HG03521 (cell line): ENCODE measurements around the gene TNFAIP8L2.

ENCODE experiments used
- ATAC-seq: cut with Tn5 transposase; IDR thresholded peaks from one replicate; pipeline ENCODE4 v1.9.1; 2021; ENCODE audit warnings: mild to moderate bottlenecking, moderate library complexity; ENCODE audit not compliant: unreplicated experiment

Gene TNFAIP8L2

GRCh38 chr1:151145304-151146071, 11.0 kb upstream of the TNFAIP8L2 start:
- no peak for ATAC-seq

DNA sequence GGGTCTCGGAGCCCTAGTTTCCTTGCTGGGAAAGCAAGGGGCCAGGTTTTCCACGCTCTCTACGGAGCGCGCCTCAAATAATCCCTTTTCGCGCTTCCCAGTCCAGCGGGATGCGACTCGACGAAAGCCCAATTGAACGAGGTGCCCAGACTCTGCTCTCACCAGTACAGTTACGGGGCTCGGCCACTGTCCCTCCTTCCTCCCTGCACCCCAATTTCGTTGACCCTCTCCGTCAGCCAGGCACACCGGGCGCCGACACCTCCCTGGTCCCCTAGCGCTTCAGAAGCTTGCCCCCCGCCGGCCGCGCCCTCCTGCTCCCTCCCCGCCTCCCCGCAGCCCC, 10.4 kb upstream of the TNFAIP8L2 start:
- ATAC-seq = no peak

GRCh38 chr1:151146412-151147131, 9.9 kb upstream of the TNFAIP8L2 start, which contains the start of gene SEMA6C:
SEMA6C (minus strand) TSS chr1:151146631; CDS start chr1:151142621, 4,010 bp downstream.
- ATAC-seq = peak; percentile 97

GRCh38 chr1:151147132-151147503, 9.3 kb upstream of the TNFAIP8L2 start:
- ATAC-seq = no peak

GRCh38 chr1:151147665-151148064, 8.8 kb upstream of the TNFAIP8L2 start:
- no peak for ATAC-seq

DNA sequence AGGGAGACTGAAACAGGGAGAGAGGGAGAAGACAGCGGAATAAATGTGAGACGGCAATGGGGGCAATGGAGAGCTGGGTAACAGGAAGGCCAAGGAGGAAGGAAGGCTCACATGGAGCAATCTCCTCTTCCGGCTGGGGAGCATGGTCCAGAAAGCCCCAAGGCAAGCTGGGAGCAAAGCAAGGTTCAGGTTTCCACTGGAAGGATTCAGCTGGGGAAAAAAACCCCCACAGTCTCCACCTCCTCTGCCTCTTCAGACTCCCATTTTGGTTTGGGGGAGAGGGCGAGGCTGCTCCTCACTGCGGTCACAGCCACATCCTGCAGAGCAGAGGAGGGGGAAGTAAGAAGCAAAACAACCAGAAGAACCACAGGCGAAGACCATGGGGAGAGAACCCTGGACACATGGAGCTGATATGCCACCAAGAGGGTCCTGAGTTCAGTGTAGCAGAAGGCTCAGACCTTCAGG, 650 bp downstream of the TNFAIP8L2 start:
- no peak for ATAC-seq

DNA sequence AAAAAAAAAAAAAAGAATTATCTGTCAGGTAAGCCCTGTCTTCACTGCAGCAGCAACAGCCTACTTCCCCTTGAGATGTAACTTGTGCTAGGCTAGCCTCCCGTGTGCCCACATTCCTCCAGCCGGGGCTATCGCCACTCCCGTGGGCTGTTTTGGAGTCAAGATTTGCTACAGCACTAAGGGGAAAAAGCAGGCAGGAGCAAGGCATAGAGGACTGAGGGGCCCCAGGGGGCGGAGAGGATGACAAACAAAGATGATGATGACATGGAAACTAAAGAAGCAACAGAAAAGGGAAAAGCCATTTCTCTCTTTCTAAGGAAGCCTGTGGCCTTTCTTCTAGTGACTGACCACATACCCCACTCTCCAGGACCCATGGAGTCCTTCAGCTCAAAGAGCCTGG, 1.9 kb downstream of the TNFAIP8L2 start:
- no peak for ATAC-seq

DNA sequence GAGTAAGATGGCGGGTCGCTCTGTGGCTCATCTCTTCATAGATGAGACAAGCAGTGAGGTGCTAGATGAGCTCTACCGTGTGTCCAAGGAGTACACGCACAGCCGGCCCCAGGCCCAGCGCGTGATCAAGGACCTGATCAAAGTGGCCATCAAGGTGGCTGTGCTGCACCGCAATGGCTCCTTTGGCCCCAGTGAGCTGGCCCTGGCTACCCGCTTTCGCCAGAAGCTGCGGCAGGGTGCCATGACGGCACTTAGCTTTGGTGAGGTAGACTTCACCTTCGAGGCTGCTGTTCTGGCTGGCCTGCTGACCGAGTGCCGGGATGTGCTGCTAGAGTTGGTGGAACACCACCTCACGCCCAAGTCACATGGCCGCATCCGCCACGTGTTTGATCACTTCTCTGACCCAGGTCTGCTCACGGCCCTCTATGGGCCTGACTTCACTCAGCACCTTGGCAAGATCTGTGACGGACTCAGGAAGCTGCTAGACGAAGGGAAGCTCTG, 2.4 kb downstream of the TNFAIP8L2 start:
- no peak for ATAC-seq

DNA sequence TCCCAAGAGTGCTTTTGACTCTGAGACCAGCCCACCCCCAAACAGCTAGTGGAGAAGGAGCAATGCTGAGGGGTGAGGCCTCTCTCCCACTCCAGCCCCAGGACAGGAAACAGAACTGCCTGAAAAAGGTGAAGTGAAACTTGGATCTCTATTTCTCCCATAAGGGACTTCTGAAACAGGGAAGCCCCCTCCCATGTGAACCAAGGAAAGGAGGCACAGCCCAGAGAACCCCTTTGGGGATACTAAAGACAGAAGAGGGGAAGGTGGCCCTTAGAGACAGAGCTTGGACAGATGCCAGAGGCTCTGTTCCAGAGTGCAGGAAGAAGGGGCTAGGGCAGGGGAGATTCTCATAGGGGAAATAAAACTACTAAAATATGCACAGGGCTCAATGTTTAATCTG, 2.9 kb downstream of the TNFAIP8L2 start:
- no peak for ATAC-seq

- no peak for ATAC-seq
These were observed 8.4 kb downstream of the TNFAIP8L2 start for GRCh38 chr1:151164732-151165280.

- ATAC-seq = no peak
These were observed 8.9 kb downstream of the TNFAIP8L2 start for GRCh38 chr1:151165281-151165737.

GRCh38 chr1:151165738-151166504, 9.5 kb downstream of the TNFAIP8L2 start, which contains the start of the genes LYSMD1 and SCNM1:
LYSMD1 (minus strand) TSS chr1:151165902; CDS start chr1:151165258, 644 bp downstream.
SCNM1 (plus strand) TSS chr1:151166144; CDS start chr1:151166153, 9 bp downstream.
- ATAC-seq = peak; percentile 93

DNA sequence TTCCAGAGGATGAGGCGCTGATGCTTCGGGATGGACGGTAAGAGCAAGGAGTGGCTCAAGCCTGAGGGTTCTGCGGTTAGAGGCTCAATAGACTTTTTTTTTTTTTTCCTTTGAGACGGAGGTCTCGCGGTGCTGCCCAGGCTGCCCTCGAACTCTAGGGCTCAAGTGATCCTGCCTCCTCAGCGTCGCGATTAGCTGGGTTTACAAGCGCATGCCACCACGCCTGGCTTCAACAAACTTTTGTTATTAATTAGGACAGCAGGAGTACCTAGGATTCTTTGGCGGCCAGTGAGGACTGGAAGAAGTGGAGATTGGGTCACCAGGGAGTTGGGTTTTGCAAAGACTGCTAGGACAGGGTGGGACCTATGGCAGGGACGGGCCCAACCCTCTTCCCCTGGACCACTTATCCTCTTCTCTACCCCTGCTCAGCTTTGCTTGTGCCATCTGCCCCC, 10.1 kb downstream of the TNFAIP8L2 start:
- ATAC-seq = no peak

DNA sequence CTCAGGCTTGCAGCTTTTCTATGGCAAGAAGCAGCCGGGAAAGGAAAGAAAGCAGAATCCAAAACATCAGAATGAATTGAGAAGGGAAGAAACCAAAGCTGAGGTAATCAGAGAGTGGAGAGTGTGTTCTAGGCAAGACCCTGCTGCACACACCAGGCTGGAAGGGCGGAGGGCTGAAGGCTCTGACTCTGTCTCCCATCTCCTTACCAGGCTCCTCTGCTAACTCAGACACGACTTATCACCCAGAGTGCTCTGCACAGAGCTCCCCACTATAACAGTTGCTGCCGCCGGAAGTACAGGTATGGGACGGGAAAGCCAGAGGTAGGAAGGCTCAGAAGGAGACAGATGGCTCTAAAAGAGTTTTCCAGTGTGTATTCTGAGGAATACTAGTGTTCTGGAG, 10.7 kb downstream of the TNFAIP8L2 start:
- ATAC-seq = no peak

GRCh38 chr1:151171190-151171589, 14.7 kb downstream of the TNFAIP8L2 start:
- no peak for ATAC-seq

DNA sequence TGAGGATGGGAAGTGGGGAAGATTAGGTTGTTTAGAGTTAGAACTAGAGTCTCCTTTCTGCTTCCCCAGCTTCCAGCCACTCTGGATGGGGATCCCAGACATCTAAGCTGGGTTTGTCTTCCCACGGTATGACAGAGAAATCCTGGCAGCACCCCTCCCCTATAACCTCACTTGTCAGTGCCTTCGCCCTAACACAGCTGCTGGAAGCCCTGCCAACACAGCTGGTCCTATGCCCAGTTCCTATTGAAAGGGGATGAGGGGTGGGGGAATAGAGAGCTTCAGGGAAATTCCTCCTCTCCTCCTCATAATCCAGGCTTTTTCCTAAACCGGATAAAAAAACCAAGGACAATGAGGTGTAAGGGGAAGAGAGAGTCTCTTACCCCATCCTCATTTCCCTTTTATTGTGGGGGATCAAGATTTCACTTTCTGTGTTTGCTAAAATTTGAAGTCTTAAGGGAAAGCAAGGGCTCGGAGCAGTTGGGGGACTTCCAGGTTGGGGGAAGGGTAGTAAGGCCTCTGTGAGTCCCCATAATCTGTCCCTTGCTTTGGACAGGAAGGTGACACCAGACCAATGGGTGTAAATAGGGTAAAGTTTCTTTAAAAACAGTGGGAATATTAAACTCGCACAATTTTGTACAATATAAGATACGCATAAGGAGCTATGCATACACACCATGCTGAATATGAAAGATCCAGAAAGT, 18.7 kb downstream of the TNFAIP8L2 start:
- ATAC-seq = no peak

DNA sequence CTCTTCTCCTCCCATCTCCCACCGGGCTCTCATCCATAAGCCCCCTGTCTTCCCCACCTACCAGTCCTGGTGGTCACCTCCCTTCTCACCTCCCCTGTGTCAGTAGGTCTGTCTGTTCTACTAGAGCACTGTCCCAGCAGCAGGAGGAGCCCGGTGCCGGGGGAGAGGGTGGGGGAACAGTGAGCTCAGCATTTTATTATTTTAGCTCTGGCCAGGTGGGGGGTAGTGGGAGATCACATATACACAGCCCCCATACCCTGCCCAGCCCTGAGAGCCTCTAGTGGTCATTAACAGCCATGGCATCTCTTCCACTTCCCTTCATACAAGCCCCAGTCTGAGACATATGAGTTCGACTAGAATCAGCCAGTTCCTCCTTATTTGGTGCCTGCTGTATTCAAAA, 19.4 kb downstream of the TNFAIP8L2 start, which contains the start of gene TMOD4:
TSS of gene TMOD4 (minus strand) at position 119 of the 400 bp plus-strand sequence. CDS start 1,106 bp downstream, outside the sequence.
- no peak for ATAC-seq

- no peak for ATAC-seq
These were observed 20.1 kb downstream of the TNFAIP8L2 start for GRCh38 chr1:151176514-151177045.

- ATAC-seq = no peak
These were observed 27.8 kb downstream of the TNFAIP8L2 start for GRCh38 chr1:151184211-151184610.

GRCh38 chr1:151187205-151187604, 30.8 kb downstream of the TNFAIP8L2 start:
- no peak for ATAC-seq
